Nephron (organoid): Measurements from ENCODE around the gene DLGAP1.

Source experiments
- H3K27ac Mint-ChIP-seq, 3 experiments: 2 replicates each; pipeline ENCODE4 v1.8.0; 2020; ENCODE audit warnings: mixed read lengths in 3 of 3, mild to moderate bottlenecking in 2 of 3, moderate library complexity in 1 of 3
- H3K27me3 Mint-ChIP-seq: 2 replicates; pipeline ENCODE4 v1.8.0; 2021; ENCODE audit warnings: low read depth, mild to moderate bottlenecking, moderate library complexity, mixed read lengths
- H3K36me3 Mint-ChIP-seq: 2 replicates; pipeline ENCODE4 v1.8.0; 2020; ENCODE audit warnings: low read depth, mixed read lengths
- H3K4me1 Mint-ChIP-seq: 2 replicates; pipeline ENCODE4 v1.8.0; 2020; ENCODE audit warnings: mixed read lengths
- H3K4me3 Mint-ChIP-seq, 3 experiments: 2 replicates each; pipeline ENCODE4 v1.8.0; 2020; ENCODE audit warnings: mild to moderate bottlenecking in 3 of 3, mixed read lengths in 3 of 3, moderate library complexity in 2 of 3
- H3K9me3 Mint-ChIP-seq: 2 replicates; pipeline ENCODE4 v1.8.0; 2020; ENCODE audit warnings: mixed read lengths
- TF ChIP-seq, protein P1 (sequence below), 3 experiments: fragments of 200-600 bp; sonication (generic); IDR thresholded peaks; one replicate each; pipeline ENCODE4 v1.5.0; 2021; ENCODE audit warnings: antibody characterized with exemption in 3 of 3; ENCODE audit not compliant: unreplicated experiment in 3 of 3

DLGAP1 gene

DNA sequence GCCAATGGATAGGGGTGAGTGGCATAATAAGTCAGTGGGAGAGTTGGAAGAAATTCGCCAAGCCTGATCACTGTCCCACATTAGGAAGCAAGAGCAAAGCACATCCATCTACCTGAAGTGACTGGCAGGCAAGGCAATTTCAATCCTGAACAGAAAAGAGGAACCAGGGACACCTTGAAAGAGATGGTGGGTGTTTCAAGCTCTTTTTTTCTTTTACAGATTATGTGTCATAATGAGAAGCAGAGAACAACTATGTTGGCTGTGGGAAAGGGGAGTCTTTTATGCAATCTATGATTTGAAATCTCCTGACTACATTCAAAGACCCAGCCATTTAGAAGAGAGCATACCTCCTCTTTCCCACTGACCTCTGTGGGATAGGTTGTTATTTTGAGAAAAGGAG, 941.6 kb downstream of the DLGAP1 start:
- TF ChIP-seq, protein P1, sequence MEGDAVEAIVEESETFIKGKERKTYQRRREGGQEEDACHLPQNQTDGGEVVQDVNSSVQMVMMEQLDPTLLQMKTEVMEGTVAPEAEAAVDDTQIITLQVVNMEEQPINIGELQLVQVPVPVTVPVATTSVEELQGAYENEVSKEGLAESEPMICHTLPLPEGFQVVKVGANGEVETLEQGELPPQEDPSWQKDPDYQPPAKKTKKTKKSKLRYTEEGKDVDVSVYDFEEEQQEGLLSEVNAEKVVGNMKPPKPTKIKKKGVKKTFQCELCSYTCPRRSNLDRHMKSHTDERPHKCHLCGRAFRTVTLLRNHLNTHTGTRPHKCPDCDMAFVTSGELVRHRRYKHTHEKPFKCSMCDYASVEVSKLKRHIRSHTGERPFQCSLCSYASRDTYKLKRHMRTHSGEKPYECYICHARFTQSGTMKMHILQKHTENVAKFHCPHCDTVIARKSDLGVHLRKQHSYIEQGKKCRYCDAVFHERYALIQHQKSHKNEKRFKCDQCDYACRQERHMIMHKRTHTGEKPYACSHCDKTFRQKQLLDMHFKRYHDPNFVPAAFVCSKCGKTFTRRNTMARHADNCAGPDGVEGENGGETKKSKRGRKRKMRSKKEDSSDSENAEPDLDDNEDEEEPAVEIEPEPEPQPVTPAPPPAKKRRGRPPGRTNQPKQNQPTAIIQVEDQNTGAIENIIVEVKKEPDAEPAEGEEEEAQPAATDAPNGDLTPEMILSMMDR (IDR thresholded peaks at IDR 0.05; ENCODE audit: unreplicated experiment in 3 of 3): no peak
- Mint-ChIP-seq H3K9me3 (no peaks in the 10 kb centered on the region), H3K4me1 (peaks cover 31% of the 10 kb centered on the region), H3K27me3 (peaks cover 5% of the 10 kb centered on the region), H3K36me3 (no peaks in the 10 kb centered on the region), H3K27ac (no peak overlapping the region), H3K4me3 (no peak overlapping the region)

- Mint-ChIP-seq H3K9me3 (no peaks in the 10 kb centered on the region), H3K4me1 (peaks cover 34% of the 10 kb centered on the region), H3K36me3 (no peaks in the 10 kb centered on the region), H3K4me3 (no peak overlapping the region), H3K27me3 (peaks cover 5% of the 10 kb centered on the region), H3K27ac (peak overlapping the region in 2 of 3 experiments; percentile 2 to 20)
- TF ChIP-seq, protein P1 (IDR thresholded peaks at IDR 0.05; ENCODE audit: unreplicated experiment in 3 of 3): no peak
Measured at GRCh38 chr18:3511980-3512379, 943.1 kb downstream of the DLGAP1 start.

GRCh38 chr18:3510896-3511295, 944.2 kb downstream of the DLGAP1 start:
- Mint-ChIP-seq H3K4me1 (peaks cover 34% of the 10 kb centered on the region), H3K36me3 (no peaks in the 10 kb centered on the region), H3K9me3 (no peaks in the 10 kb centered on the region), H3K27ac (no peak overlapping the region), H3K27me3 (peaks cover 5% of the 10 kb centered on the region), H3K4me3 (no peak overlapping the region)
- TF ChIP-seq, protein P1 (IDR thresholded peaks at IDR 0.05; ENCODE audit: unreplicated experiment in 3 of 3): no peak

GRCh38 chr18:3510024-3510423, 945.1 kb downstream of the DLGAP1 start:
- Mint-ChIP-seq H3K36me3 (no peaks in the 10 kb centered on the region), H3K4me3 (no peak overlapping the region), H3K27me3 (peaks cover 7% of the 10 kb centered on the region), H3K27ac (peak overlapping the region; percentile 88 to 94 (median 91)), H3K4me1 (peaks cover 34% of the 10 kb centered on the region), H3K9me3 (no peaks in the 10 kb centered on the region)
- TF ChIP-seq, protein P1 (IDR thresholded peaks at IDR 0.05; ENCODE audit: unreplicated experiment in 3 of 3): no peak

DNA sequence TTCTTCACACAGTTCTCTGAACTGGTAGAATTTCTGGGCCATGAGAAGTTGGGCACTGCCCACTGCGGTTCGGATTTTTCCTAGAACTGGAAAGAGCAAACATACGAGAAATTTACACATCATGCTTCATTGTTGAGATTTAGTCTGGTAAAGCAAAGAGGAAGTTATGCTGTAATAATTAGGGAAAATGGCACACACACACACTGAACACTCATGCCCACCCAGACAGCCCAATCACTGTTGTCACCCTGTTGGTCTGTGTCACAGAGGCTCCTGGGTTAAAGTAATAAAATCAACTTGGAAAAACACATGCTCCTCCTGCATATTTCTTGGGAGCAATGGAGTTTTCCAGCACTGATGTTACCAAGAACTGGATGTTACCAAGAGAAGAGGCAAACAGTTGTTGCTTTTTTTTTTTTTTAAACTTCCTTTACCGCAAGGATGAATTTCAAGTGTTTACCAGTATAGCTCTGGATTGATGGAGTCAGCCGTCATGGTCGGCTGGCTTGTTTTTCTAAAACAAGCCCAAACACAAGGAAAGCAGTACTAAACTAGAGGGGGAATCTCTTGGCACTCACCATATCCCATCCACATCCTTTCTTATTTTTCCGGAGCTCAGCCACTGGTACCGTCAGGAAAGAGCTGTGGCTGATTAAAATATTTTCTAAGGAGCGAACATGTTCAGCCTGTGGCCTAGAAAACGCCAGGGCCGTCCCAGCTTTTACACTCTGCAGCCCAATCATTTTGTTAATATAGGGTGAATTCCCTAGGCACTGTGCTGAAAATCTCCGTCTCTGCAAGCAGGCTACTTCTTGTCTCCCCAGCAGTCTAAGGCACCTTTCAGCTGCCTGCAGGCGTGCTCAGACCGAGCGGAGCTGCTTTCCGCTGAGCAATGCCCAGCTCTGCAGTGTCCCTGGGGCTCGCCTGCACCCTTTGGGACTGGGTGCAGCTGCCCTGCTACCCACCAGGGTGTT, 946.2 kb downstream of the DLGAP1 start:
- Mint-ChIP-seq H3K4me1 (peaks cover 34% of the 10 kb centered on the region), H3K27me3 (peaks cover 9% of the 10 kb centered on the region), H3K4me3 (peak overlapping the region in 2 of 3 experiments; percentile 51 to 61), H3K27ac (peak overlapping the region; percentile 88 to 94 (median 91)), H3K9me3 (no peaks in the 10 kb centered on the region), H3K36me3 (no peaks in the 10 kb centered on the region)
- TF ChIP-seq, protein P1 (IDR thresholded peaks at IDR 0.05; ENCODE audit: unreplicated experiment in 3 of 3): no peak
